HL-60 (cell line): ENCODE data around the gene MKLN1.

ENCODE experiments used
- CTCF ChIP-seq: IDR thresholded peaks from one replicate; pipeline ENCODE4 v1.5.1; 2011; ENCODE audit warnings: low read length, control low read depth, inconsistent platforms; ENCODE audit not compliant: insufficient read depth
- POLR2AphosphoS5 ChIP-seq: IDR thresholded peaks from 2 replicates; pipeline ENCODE4 v1.6.1; 2012; ENCODE audit warnings: low read depth
- REST ChIP-seq: IDR thresholded peaks from 2 replicates; pipeline ENCODE4 v1.6.1; 2012; ENCODE audit warnings: low read depth; ENCODE audit not compliant: insufficient replicate concordance

GRCh38 chr7:131381069-131381838, 53.6 kb downstream of the MKLN1 start:
- TF ChIP-seq REST (no peak), CTCF (no peak), POLR2AphosphoS5 (no peak)
